ENCODE results near the gene RMI1. TPM values are rescaled to one million over a fixed set of nuclear protein-coding genes. Genes with fewer than 3 reads are reported as not detected.

The RMI1 gene
- total and polyA plus RNA-seq, 2 of the 8 experiments (the other 6 are each of a cell fraction or from before 2014, with no cell fraction given), result 3.0 to 34.1 TPM

- no peak for TF ChIP-seq PHF8 (conservative IDR thresholded peaks at IDR 0.05; ENCODE audit: low read depth, low read length)
- no peak for TF ChIP-seq SP1 (IDR thresholded peaks at IDR 0.05; ENCODE audit: low read depth, low read length)
- TF ChIP-seq CHD2 (IDR thresholded peaks at IDR 0.05; ENCODE audit: low read length), result no peak
These were observed 7.8 kb downstream of the RMI1 start (continued) for GRCh38 chr9:83988411-83988810.
